HG03442 (cell line): Measurements from ENCODE around the gene ADGRD2.

Source experiments
- ATAC-seq: cut with Tn5 transposase; IDR thresholded peaks from one replicate; pipeline ENCODE4 v1.9.1; 2021; ENCODE audit warnings: mild to moderate bottlenecking, moderate library complexity; ENCODE audit not compliant: unreplicated experiment

ADGRD2 gene

DNA sequence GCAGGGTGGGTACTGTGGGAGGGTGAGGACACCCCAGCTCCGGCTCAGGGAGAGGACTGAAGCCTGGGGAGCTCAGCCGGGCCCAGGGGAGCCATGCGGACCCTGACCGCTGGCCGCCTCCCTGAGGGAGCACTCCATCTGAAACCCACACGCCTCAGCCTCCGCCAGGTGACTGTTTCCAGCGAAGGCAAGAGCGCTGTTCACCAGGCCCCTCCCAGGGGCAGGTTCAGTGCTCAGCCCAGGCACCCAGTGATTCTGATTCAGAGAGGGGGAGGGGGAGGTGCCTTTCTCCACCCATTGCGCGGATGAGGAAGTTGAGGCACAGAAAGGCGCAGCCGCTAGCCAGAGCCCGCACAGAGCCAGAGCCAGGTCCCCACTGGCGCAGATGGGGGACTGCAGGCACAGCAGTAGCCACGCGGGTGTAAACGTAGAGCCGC lies 27.0 kb downstream of the ADGRD2 start:
- ATAC-seq: no peak

- no peak for ATAC-seq
Measured at GRCh38 chr9:124477648-124478285, 27.5 kb downstream of the ADGRD2 start.

GRCh38 chr9:124478354-124478753 lies 28.1 kb downstream of the ADGRD2 start:
- no peak for ATAC-seq

DNA sequence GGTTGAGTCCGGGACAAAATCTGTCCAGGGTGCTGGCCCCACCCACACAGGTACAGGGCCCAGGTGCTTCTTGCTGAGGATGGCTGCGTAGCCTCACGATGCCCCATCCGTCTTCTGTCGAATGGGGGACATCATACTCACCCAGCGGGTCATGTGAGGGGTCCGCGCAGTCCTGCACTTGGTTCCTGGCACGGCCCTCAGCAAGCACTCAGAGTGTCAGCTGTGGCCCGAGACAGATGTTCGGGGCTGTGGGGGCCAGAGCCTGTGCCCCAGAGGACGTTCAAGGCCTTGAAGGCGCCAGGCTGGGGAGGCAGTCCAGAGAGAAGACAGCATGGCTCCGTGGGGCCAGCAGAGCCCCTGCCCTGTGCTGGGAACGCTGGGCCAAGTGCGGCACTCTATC lies 29.1 kb downstream of the ADGRD2 start:
- ATAC-seq: no peak

- no peak for ATAC-seq
Measured at GRCh38 chr9:124479947-124480620, 29.8 kb downstream of the ADGRD2 start.

GRCh38 chr9:124480621-124480981 lies 30.4 kb downstream of the ADGRD2 start:
- no peak for ATAC-seq

DNA sequence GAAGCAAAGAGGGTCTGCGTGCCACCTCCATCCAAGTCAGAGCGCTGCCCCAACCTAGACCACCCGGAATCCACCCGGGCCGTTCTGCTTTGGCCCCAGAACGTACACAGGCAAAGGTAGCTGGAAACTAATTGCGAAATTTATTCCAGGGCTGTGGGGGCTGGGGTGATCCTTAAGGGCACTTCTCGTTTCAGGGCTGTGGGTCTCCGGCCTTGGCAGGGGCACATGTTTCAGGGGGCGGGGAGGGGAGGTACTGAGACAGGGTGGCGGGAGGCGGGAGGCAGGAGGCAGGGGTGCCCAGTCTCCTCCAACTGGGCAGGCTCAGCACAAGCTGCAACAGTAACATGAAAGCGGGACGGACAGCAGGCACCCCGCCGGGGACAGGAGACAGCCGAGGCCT lies 30.9 kb downstream of the ADGRD2 start:
- ATAC-seq: no peak

- no peak for ATAC-seq
Measured at GRCh38 chr9:124482431-124483031, 32.3 kb downstream of the ADGRD2 start.

DNA sequence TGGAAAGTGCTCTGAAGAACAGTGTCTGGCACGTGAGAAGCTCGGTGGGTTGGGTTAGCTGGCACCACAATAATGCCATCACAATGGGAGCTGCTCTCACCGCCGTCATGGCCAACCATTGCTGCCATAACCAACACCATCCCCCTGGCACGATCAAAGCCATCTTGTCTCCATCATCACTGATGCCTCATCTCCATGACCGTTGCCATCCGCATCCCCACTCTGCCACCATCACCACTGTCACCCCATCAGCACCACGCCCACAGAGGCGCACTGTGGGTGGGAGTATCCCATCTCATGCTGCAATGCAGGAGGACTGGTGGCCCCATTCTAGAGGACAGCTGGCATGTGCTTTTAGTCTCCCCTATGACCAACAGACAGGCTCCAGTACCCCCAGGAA lies 33.2 kb downstream of the ADGRD2 start:
- ATAC-seq: no peak

DNA sequence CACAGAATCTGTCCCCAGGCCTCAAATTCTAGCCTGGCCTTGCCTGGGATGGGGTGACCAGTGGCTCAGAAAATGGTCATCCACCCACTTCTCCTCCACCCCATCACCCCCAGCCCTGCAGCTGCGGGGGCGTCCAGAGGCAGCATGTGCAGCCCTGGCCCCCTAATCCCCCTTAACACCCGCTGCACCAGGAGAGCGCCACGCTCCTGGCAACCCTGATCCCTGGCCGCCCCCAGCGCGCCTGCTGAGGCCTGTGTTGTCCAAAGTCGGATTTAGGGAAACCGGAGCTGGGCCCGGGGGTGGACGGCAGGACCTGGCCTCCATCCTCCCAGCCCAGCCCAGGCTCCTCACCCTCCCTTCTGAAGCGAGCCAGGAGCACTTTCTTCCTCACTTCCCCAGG lies 35.0 kb downstream of the ADGRD2 start:
- ATAC-seq: no peak

GRCh38 chr9:124485936-124486335 lies 35.7 kb downstream of the ADGRD2 start:
- no peak for ATAC-seq

GRCh38 chr9:124486778-124487259 lies 36.6 kb downstream of the ADGRD2 start:
- ATAC-seq: no peak

DNA sequence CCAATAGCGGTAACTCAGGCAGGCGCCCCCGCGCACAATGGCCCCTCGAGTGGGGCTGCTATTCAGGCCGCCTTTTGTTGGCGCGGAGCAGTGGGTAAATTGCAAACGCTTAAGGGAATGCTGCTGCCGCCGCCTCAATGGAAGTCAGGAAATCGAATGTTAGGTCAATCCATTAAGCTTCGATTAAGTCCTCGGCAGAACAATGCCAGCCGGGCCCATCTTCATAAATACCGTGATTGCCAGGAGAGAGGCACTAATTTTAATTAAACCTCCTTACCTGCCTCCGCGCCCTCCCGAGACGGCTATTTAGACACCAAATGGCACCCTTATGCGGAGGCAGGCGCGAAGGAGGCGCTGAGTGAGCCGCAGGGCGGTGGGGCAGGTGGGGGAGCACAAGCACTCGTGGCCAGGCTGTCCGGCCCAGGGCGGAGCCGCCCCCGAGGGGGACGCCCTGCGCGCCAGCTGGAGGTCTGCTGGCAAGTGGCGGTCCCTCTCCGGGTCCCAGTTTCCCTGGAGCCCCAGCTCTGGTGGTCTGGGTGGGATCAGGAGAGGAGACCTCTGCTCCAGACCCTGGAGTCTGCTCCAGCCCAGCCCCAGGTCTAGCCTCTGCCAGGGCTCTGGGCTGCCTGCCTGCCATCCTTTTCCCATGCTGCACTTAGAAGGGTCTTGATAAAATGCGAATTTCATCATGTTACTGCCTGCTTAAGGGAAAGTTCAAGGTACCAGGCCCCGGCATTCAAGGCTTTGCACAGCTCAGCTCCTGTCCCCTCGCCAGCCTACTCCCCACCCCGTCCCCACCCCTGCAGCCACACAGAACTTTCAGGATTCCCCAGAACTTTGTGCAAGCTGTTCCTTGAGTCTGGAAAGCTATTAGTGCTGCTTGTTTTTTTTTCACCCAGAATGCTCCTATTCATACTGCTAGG lies 37.3 kb downstream of the ADGRD2 start:
- no peak for ATAC-seq

- no peak for ATAC-seq
Measured at GRCh38 chr9:124488641-124489210, 38.5 kb downstream of the ADGRD2 start.

DNA sequence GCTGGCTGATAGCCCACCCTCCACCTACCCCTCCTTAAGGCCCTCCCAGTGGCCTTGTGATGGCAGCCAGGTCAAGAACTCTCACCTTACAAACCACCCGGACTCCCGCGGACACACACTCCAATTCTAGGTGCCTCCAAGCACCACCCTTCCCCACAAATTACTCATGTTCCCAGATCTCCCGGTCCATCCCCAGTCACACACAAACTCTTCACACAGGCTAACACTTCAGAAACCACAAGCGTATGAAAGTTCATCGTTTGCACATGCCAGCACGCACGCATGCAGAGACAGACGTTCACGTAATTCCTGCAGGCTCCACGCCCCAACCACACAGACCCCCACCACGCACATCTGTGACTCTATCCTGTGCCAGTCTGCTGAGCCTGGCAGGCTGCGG lies 39.0 kb downstream of the ADGRD2 start:
- ATAC-seq: no peak

DNA sequence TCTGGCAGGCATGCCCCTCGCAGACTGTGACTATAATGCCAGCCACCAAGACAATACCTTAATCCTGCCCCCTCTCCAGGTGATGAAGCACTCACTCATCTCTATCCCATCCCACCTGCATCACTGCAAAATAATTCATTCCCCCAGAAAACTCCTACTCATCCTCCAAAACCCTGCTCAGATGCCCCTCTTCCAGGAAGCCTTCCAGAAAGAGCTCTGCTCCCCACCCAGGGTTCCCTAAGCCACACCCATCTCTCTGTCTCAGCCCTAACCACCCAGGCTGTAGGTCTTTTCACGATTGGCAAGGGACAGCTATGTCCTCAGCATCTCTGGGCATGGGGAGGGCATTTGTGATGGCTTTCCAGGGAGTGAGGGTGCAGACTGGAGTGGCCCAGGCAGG lies 39.8 kb downstream of the ADGRD2 start:
- no peak for ATAC-seq

- ATAC-seq: no peak
Measured at GRCh38 chr9:124491049-124491975, 41.1 kb downstream of the ADGRD2 start.

- ATAC-seq: no peak
Measured at GRCh38 chr9:124492818-124493217, 42.6 kb downstream of the ADGRD2 start.

GRCh38 chr9:124493218-124493617 lies 43.0 kb downstream of the ADGRD2 start:
- ATAC-seq: no peak
